ENCODE measurements around the gene C1orf35.
A peak's percentile ranks its signal among the peaks of the same experiment; 100 is the strongest.

The C1orf35 gene

DNA sequence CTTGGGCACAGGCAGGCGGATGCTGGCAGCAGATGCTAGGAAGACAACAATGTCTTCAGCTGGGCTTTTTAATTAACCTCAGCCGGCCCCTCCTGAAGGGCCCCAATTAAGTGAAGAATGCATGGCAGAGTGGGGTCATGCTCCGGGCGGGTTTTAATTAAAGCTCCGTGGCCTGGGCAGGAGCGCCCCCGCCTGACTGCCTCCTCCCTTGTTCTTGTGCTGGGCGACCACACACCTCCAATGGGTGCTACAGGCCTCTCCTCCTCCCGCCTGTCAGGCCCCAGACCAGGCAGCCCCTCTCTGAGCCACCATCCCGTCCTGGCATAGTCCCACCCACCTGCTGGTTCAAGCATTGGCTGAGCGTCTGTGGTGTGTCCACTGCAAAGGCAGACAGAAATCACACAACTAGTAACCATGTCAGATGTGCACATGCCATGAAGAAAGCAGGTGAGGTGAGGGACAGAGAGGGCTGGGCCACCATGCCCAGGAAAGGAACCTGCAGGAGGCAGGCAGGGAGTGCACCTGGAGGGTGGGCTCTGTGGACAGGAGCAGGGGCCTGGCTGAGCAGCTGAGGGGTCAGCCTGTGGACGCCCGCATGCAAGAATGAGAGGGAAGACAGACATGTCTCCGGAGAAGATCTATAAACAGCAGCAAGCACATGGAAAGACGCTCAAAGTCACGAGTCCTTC lies 29.1 kb downstream of the C1orf35 start:
- Histone ChIP-seq H4K8ac (ENCODE audit: low read depth, low read length) (no peak overlapping the region), H3K4me3 (ENCODE audit: low read length) (no peak overlapping the region), H2BK15ac (replicated peaks; ENCODE audit: low read depth) (no peak overlapping the region), H3K9ac (ENCODE audit: low read length) (no peak overlapping the region), H3K27ac (ENCODE audit: low read depth, low read length) (no peak overlapping the region), H2AK5ac (ENCODE audit: low read length) (no peak overlapping the region), H3K79me1 (ENCODE audit: low read length) (no peaks in the 10 kb centered on the region), H4K5ac (ENCODE audit: low read length) (no peak overlapping the region), H3K56ac (ENCODE audit: low read length) (no peak overlapping the region), H3K36me3 (ENCODE audit: control insufficient read depth, insufficient read depth, low read length) (no peaks in the 10 kb centered on the region), H3K4me1 (ENCODE audit: control insufficient read depth, low read depth, low read length) (no peaks in the 10 kb centered on the region), H3K23ac (ENCODE audit: low read length) (no peak overlapping the region), H2BK5ac (ENCODE audit: low read length) (no peak overlapping the region), H3K79me2 (ENCODE audit: control insufficient read depth, insufficient read depth, low read length) (no peaks in the 10 kb centered on the region), H2BK120ac (ENCODE audit: low read depth, low read length) (no peak overlapping the region), H3K18ac (ENCODE audit: low read length) (no peak overlapping the region), H3K27me3 (ENCODE audit: insufficient read depth, low read length, poor library complexity) (peaks cover 13% of the 10 kb centered on the region), H3K4ac (ENCODE audit: low read depth, low read length) (no peak overlapping the region), H3K4me2 (ENCODE audit: low read length) (no peak overlapping the region)
- DNase-seq, result peak; percentile 64
- no CpG with 5 or more reads among the region's 16 CpGs for WGBS (ENCODE audit: extremely low coverage, insufficient coverage, low lambda C conversion rate)

GRCh38 chr1:228073061-228073856 lies 29.9 kb downstream of the C1orf35 start:
- no peak for DNase-seq
- no peak overlapping the region for H4K5ac ChIP-seq (ENCODE audit: low read length)
- no peaks in the 10 kb centered on the region for H3K4me1 ChIP-seq (ENCODE audit: control insufficient read depth, low read depth, low read length)
- H2AK5ac ChIP-seq (ENCODE audit: low read length), result no peak overlapping the region
- H3K18ac ChIP-seq (ENCODE audit: low read length), result no peak overlapping the region
- H2BK15ac ChIP-seq (replicated peaks; ENCODE audit: low read depth), result no peak overlapping the region
- H2BK5ac ChIP-seq (ENCODE audit: low read length), result no peak overlapping the region
- no peaks in the 10 kb centered on the region for H3K79me2 ChIP-seq (ENCODE audit: control insufficient read depth, insufficient read depth, low read length)
- H3K23ac ChIP-seq (ENCODE audit: low read length), result no peak overlapping the region
- no CpG with 5 or more reads among the region's 23 CpGs for WGBS (ENCODE audit: extremely low coverage, insufficient coverage, low lambda C conversion rate)
- H3K4ac ChIP-seq (ENCODE audit: low read depth, low read length), result no peak overlapping the region
- peaks cover 14% of the 10 kb centered on the region for H3K27me3 ChIP-seq (ENCODE audit: insufficient read depth, low read length, poor library complexity)
- no peak overlapping the region for H3K4me2 ChIP-seq (ENCODE audit: low read length)
- no peak overlapping the region for H3K56ac ChIP-seq (ENCODE audit: low read length)
- no peak overlapping the region for H2BK120ac ChIP-seq (ENCODE audit: low read depth, low read length)
- no peaks in the 10 kb centered on the region for H3K79me1 ChIP-seq (ENCODE audit: low read length)
- H3K4me3 ChIP-seq (ENCODE audit: low read length), result no peak overlapping the region
- H4K8ac ChIP-seq (ENCODE audit: low read depth, low read length), result no peak overlapping the region
- no peaks in the 10 kb centered on the region for H3K36me3 ChIP-seq (ENCODE audit: control insufficient read depth, insufficient read depth, low read length)
- no peak overlapping the region for H3K9ac ChIP-seq (ENCODE audit: low read length)
- no peak overlapping the region for H3K27ac ChIP-seq (ENCODE audit: low read depth, low read length)

- H3K9ac ChIP-seq (ENCODE audit: low read length), result no peak overlapping the region
- H3K56ac ChIP-seq (ENCODE audit: low read length), result no peak overlapping the region
- no peak overlapping the region for H4K5ac ChIP-seq (ENCODE audit: low read length)
- H3K4me3 ChIP-seq (ENCODE audit: low read length), result no peak overlapping the region
- no peak overlapping the region for H2BK15ac ChIP-seq (replicated peaks; ENCODE audit: low read depth)
- WGBS (ENCODE audit: extremely low coverage, insufficient coverage, low lambda C conversion rate), result no CpG with 5 or more reads among the region's 5 CpGs
- no peaks in the 10 kb centered on the region for H3K79me2 ChIP-seq (ENCODE audit: control insufficient read depth, insufficient read depth, low read length)
- no peaks in the 10 kb centered on the region for H3K4me1 ChIP-seq (ENCODE audit: control insufficient read depth, low read depth, low read length)
- H3K36me3 ChIP-seq (ENCODE audit: control insufficient read depth, insufficient read depth, low read length), result no peaks in the 10 kb centered on the region
- no peak overlapping the region for H4K8ac ChIP-seq (ENCODE audit: low read depth, low read length)
- no peak for DNase-seq
- H3K4me2 ChIP-seq (ENCODE audit: low read length), result no peak overlapping the region
- H3K18ac ChIP-seq (ENCODE audit: low read length), result no peak overlapping the region
- H3K79me1 ChIP-seq (ENCODE audit: low read length), result no peaks in the 10 kb centered on the region
- no peak overlapping the region for H2BK120ac ChIP-seq (ENCODE audit: low read depth, low read length)
- H3K23ac ChIP-seq (ENCODE audit: low read length), result no peak overlapping the region
- peaks cover 14% of the 10 kb centered on the region for H3K27me3 ChIP-seq (ENCODE audit: insufficient read depth, low read length, poor library complexity)
- no peak overlapping the region for H2AK5ac ChIP-seq (ENCODE audit: low read length)
- H3K27ac ChIP-seq (ENCODE audit: low read depth, low read length), result no peak overlapping the region
- no peak overlapping the region for H3K4ac ChIP-seq (ENCODE audit: low read depth, low read length)
- H2BK5ac ChIP-seq (ENCODE audit: low read length), result no peak overlapping the region
Observed at GRCh38 chr1:228072658-228073043, 30.5 kb downstream of the C1orf35 start.

- H3K56ac ChIP-seq (ENCODE audit: low read length), result no peak overlapping the region
- H3K18ac ChIP-seq (ENCODE audit: low read length), result no peak overlapping the region
- DNase-seq, result no peak
- H2BK120ac ChIP-seq (ENCODE audit: low read depth, low read length), result no peak overlapping the region
- H2BK5ac ChIP-seq (ENCODE audit: low read length), result no peak overlapping the region
- H3K36me3 ChIP-seq (ENCODE audit: control insufficient read depth, insufficient read depth, low read length), result no peaks in the 10 kb centered on the region
- no peak overlapping the region for H3K23ac ChIP-seq (ENCODE audit: low read length)
- no peak overlapping the region for H4K8ac ChIP-seq (ENCODE audit: low read depth, low read length)
- H4K5ac ChIP-seq (ENCODE audit: low read length), result no peak overlapping the region
- no peak overlapping the region for H3K4me3 ChIP-seq (ENCODE audit: low read length)
- H2AK5ac ChIP-seq (ENCODE audit: low read length), result no peak overlapping the region
- no peaks in the 10 kb centered on the region for H3K4me1 ChIP-seq (ENCODE audit: control insufficient read depth, low read depth, low read length)
- no peak overlapping the region for H2BK15ac ChIP-seq (replicated peaks; ENCODE audit: low read depth)
- no peaks in the 10 kb centered on the region for H3K79me2 ChIP-seq (ENCODE audit: control insufficient read depth, insufficient read depth, low read length)
- H3K79me1 ChIP-seq (ENCODE audit: low read length), result no peaks in the 10 kb centered on the region
- WGBS (ENCODE audit: extremely low coverage, insufficient coverage, low lambda C conversion rate), result 100% methylated on average over 3 of the region's 7 CpGs
- H3K4me2 ChIP-seq (ENCODE audit: low read length), result no peak overlapping the region
- peaks cover 14% of the 10 kb centered on the region for H3K27me3 ChIP-seq (ENCODE audit: insufficient read depth, low read length, poor library complexity)
- no peak overlapping the region for H3K27ac ChIP-seq (ENCODE audit: low read depth, low read length)
- H3K9ac ChIP-seq (ENCODE audit: low read length), result no peak overlapping the region
- no peak overlapping the region for H3K4ac ChIP-seq (ENCODE audit: low read depth, low read length)
Observed at GRCh38 chr1:228071839-228072657, 31.1 kb downstream of the C1orf35 start.

- Histone ChIP-seq H2BK5ac (ENCODE audit: low read length) (no peak overlapping the region), H3K79me1 (ENCODE audit: low read length) (no peaks in the 10 kb centered on the region), H4K5ac (ENCODE audit: low read length) (no peak overlapping the region), H3K79me2 (ENCODE audit: control insufficient read depth, insufficient read depth, low read length) (no peaks in the 10 kb centered on the region), H2AK5ac (ENCODE audit: low read length) (no peak overlapping the region), H3K9ac (ENCODE audit: low read length) (no peak overlapping the region), H2BK15ac (replicated peaks; ENCODE audit: low read depth) (no peak overlapping the region), H3K23ac (ENCODE audit: low read length) (no peak overlapping the region), H2BK120ac (ENCODE audit: low read depth, low read length) (no peak overlapping the region), H3K4me3 (ENCODE audit: low read length) (no peak overlapping the region), H3K56ac (ENCODE audit: low read length) (no peak overlapping the region), H3K27ac (ENCODE audit: low read depth, low read length) (no peak overlapping the region), H3K36me3 (ENCODE audit: control insufficient read depth, insufficient read depth, low read length) (no peaks in the 10 kb centered on the region), H3K18ac (ENCODE audit: low read length) (no peak overlapping the region), H3K4ac (ENCODE audit: low read depth, low read length) (no peak overlapping the region), H3K4me2 (ENCODE audit: low read length) (no peak overlapping the region), H3K27me3 (ENCODE audit: insufficient read depth, low read length, poor library complexity) (peaks cover 14% of the 10 kb centered on the region), H4K8ac (ENCODE audit: low read depth, low read length) (no peak overlapping the region), H3K4me1 (ENCODE audit: control insufficient read depth, low read depth, low read length) (no peaks in the 10 kb centered on the region)
- no peak for DNase-seq
- 100% methylated on average over 2 of the region's 3 CpGs for WGBS (ENCODE audit: extremely low coverage, insufficient coverage, low lambda C conversion rate)
Observed at GRCh38 chr1:228070851-228071250, 32.3 kb downstream of the C1orf35 start.

All from mesendoderm (in vitro differentiated cells).